ENCODE results near the gene USH2A. TPM values are rescaled to one million over a fixed set of nuclear protein-coding genes. Genes with fewer than 3 reads are reported as not detected.

The USH2A gene
- total RNA-seq, 1 donor from 2014 or later = 0.04 TPM

- Mint-ChIP-seq H3K4me1 (peaks cover 23% of the 10 kb centered on the region), H3K27ac (no peak overlapping the region), H3K36me3 (no peaks in the 10 kb centered on the region), H3K27me3 (ENCODE audit: insufficient read depth, low read depth) (no peaks in the 10 kb centered on the region), H3K9me3 (no peaks in the 10 kb centered on the region), H3K4me3 (no peak overlapping the region)
- H2AFZ ChIP-seq (replicated peaks) = no peak overlapping the region
- no peak for TF ChIP-seq EZH2phosphoT487 (IDR thresholded peaks at IDR 0.05)
- TF ChIP-seq CTCF (IDR thresholded peaks at IDR 0.05) = no peak
- TF ChIP-seq EZH2 (IDR thresholded peaks at IDR 0.05) = no peak
- H3K36me3 ChIP-seq = no peaks in the 10 kb centered on the region
- H3K4me1 ChIP-seq = peaks cover 26% of the 10 kb centered on the region
- no peak overlapping the region for H3K4me3 ChIP-seq
- no peaks in the 10 kb centered on the region for H3K27me3 ChIP-seq
- H3K4me2 ChIP-seq = no peak overlapping the region
- H3F3A ChIP-seq (ENCODE audit: low read depth) = no peaks in the 10 kb centered on the region
- no peaks in the 10 kb centered on the region for H3K79me2 ChIP-seq (ENCODE audit: low read depth)
- no peak for DNase-seq (ENCODE audit: low spot score)
- no peaks in the 10 kb centered on the region for H3K9me3 ChIP-seq (ENCODE audit: low read depth)
- no peak overlapping the region for H3K9ac ChIP-seq
- H3K27ac ChIP-seq = no peak overlapping the region
- no peaks in the 10 kb centered on the region for H4K20me1 ChIP-seq (ENCODE audit: low read depth)
Measured at GRCh38 chr1:216186816-216187215, 236.4 kb downstream of the USH2A start.

DNA sequence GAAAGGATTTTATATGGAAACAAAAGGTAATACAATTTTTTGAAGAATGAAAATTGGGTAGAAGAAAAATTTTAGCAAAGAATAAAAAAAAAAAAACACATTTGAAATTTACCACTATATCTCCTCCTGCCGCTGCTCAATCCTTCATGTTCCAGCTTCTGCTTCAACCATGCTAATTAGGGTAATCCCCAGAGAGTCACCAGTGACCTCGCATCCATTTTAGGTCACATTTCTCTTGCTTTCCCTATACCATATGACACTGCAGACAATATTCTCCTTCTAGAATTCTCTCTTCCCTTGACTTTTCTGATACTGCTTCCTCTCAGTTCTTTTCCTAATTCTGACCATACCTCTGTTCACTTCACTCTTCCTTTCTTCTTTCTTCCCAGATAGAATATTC, 237.1 kb downstream of the USH2A start:
- Histone ChIP-seq H3K9ac (no peak overlapping the region), H3K4me1 (peaks cover 26% of the 10 kb centered on the region), H3F3A (ENCODE audit: low read depth) (no peaks in the 10 kb centered on the region), H3K4me3 (no peak overlapping the region), H4K20me1 (ENCODE audit: low read depth) (no peaks in the 10 kb centered on the region), H3K27ac (no peak overlapping the region), H3K9me3 (ENCODE audit: low read depth) (no peaks in the 10 kb centered on the region), H2AFZ (replicated peaks) (peak overlapping the region; percentile 52), H3K36me3 (no peaks in the 10 kb centered on the region), H3K27me3 (no peaks in the 10 kb centered on the region), H3K79me2 (ENCODE audit: low read depth) (no peaks in the 10 kb centered on the region), H3K4me2 (no peak overlapping the region)
- H3K27me3 Mint-ChIP-seq (ENCODE audit: insufficient read depth, low read depth) = no peaks in the 10 kb centered on the region
- peaks cover 23% of the 10 kb centered on the region for H3K4me1 Mint-ChIP-seq
- H3K27ac Mint-ChIP-seq = no peak overlapping the region
- DNase-seq (ENCODE audit: low spot score) = no peak
- no peaks in the 10 kb centered on the region for H3K9me3 Mint-ChIP-seq
- H3K36me3 Mint-ChIP-seq = no peaks in the 10 kb centered on the region
- no peak overlapping the region for H3K4me3 Mint-ChIP-seq
- TF ChIP-seq CTCF (IDR thresholded peaks at IDR 0.05) (no peak), EZH2phosphoT487 (IDR thresholded peaks at IDR 0.05) (no peak), EZH2 (IDR thresholded peaks at IDR 0.05) (no peak)

DNA sequence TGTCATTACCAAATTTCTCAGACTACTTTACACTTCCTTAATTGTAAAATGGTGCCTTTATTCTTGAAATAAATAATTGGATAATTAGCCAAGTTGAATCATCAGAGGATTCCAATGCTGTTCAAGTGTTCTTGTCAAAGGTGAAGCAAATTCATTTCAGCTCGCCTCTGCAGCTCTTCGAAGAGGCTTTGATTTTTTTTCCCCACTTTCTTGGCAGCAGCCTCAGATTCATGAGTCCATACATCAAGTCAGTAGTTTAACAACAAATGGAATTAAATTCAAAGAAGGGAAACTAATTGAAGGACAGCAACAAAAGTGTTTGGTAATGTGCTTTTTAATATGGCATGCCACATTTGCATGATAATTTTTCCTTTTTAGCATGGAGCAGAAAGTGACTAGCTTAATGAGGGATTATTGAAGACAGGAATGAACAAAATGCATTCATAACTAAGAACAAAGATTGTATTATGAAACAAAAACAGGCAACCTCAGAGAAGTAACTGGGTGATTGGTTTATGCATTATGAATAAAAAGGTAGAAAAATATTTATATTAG, 239.0 kb downstream of the USH2A start:
- H3K27ac ChIP-seq = no peak overlapping the region
- H3F3A ChIP-seq (ENCODE audit: low read depth) = no peaks in the 10 kb centered on the region
- no peaks in the 10 kb centered on the region for H3K9me3 ChIP-seq (ENCODE audit: low read depth)
- peaks cover 33% of the 10 kb centered on the region for H3K4me1 ChIP-seq
- H3K27me3 Mint-ChIP-seq (ENCODE audit: insufficient read depth, low read depth) = no peaks in the 10 kb centered on the region
- no peaks in the 10 kb centered on the region for H3K27me3 ChIP-seq
- peaks cover 29% of the 10 kb centered on the region for H3K4me1 Mint-ChIP-seq
- no peaks in the 10 kb centered on the region for H3K9me3 Mint-ChIP-seq
- no peak overlapping the region for H3K27ac Mint-ChIP-seq
- H3K36me3 Mint-ChIP-seq = no peaks in the 10 kb centered on the region
- no peak overlapping the region for H2AFZ ChIP-seq (replicated peaks)
- no peaks in the 10 kb centered on the region for H3K79me2 ChIP-seq (ENCODE audit: low read depth)
- no peaks in the 10 kb centered on the region for H4K20me1 ChIP-seq (ENCODE audit: low read depth)
- no peak overlapping the region for H3K4me2 ChIP-seq
- no peak overlapping the region for H3K9ac ChIP-seq
- TF ChIP-seq EZH2 (IDR thresholded peaks at IDR 0.05) (no peak), CTCF (IDR thresholded peaks at IDR 0.05) (no peak), EZH2phosphoT487 (IDR thresholded peaks at IDR 0.05) (no peak)
- H3K36me3 ChIP-seq = no peaks in the 10 kb centered on the region
- H3K4me3 Mint-ChIP-seq = no peak overlapping the region
- H3K4me3 ChIP-seq = no peak overlapping the region
- no peak for DNase-seq (ENCODE audit: low spot score)
